MV-4-11 (cell line): ENCODE data around the gene BASP1.
A peak's percentile ranks its signal among the peaks of the same experiment; 100 is the strongest.
"Not testable (repeated sequence)": the region's sequence is repeated elsewhere in the genome, so short reads cannot be mapped to it uniquely, and the experiment has no call there.

Experiments used
- DNase-seq: peaks from one replicate; lab custom pipeline; 2025; lab: John Stamatoyannopoulos, UW

Gene BASP1

GRCh38 chr5:17223367-17224185 is 6.1 kb downstream of the BASP1 start:
- DNase-seq = no peak

GRCh38 chr5:17224858-17225511 is 7.6 kb downstream of the BASP1 start:
- peak; percentile 86 for DNase-seq

GRCh38 chr5:17225520-17225919 is 8.1 kb downstream of the BASP1 start:
- no peak for DNase-seq

GRCh38 chr5:17227868-17228267 is 10.4 kb downstream of the BASP1 start:
- DNase-seq = no peak

- DNase-seq = no peak
Measured at GRCh38 chr5:17228821-17229291, 11.4 kb downstream of the BASP1 start.

- peak; percentile 4 for DNase-seq
Measured at GRCh38 chr5:17229313-17229712, 11.9 kb downstream of the BASP1 start.

- no peak for DNase-seq
Measured at GRCh38 chr5:17230191-17230590, 12.8 kb downstream of the BASP1 start.

GRCh38 chr5:17230808-17231525 is 13.5 kb downstream of the BASP1 start:
- DNase-seq = no peak

GRCh38 chr5:17232405-17232804 is 15.0 kb downstream of the BASP1 start:
- DNase-seq = no peak

GRCh38 chr5:17233488-17233887 is 16.1 kb downstream of the BASP1 start:
- DNase-seq = no peak

- DNase-seq = no peak
Measured at GRCh38 chr5:17234374-17234773, 16.9 kb downstream of the BASP1 start.

GRCh38 chr5:17235731-17236330 is 18.4 kb downstream of the BASP1 start:
- DNase-seq = no peak

GRCh38 chr5:17238521-17239041 is 21.1 kb downstream of the BASP1 start:
- DNase-seq = no peak

GRCh38 chr5:17239953-17240352 is 22.5 kb downstream of the BASP1 start:
- no peak for DNase-seq

- no peak for DNase-seq
Measured at GRCh38 chr5:17240487-17240886, 23.1 kb downstream of the BASP1 start.

GRCh38 chr5:17241635-17242034 is 24.2 kb downstream of the BASP1 start:
- no peak for DNase-seq

- no peak for DNase-seq
Measured at GRCh38 chr5:17243287-17244063, 26.0 kb downstream of the BASP1 start.

GRCh38 chr5:17249029-17249634 is 31.7 kb downstream of the BASP1 start:
- peak; percentile 72 for DNase-seq

- not testable (repeated sequence) for DNase-seq
Measured at GRCh38 chr5:17249841-17250240, 32.4 kb downstream of the BASP1 start.

- no peak for DNase-seq
Measured at GRCh38 chr5:17252543-17252942, 35.1 kb downstream of the BASP1 start.
